SKM-1 (cell line): ENCODE data around the gene PAFAH1B2.
"Not testable (repeated sequence)": the region's sequence is repeated elsewhere in the genome, so short reads cannot be mapped to it uniquely, and the experiment has no call there.

ENCODE experiments used
- DNase-seq: peaks from one replicate; lab custom pipeline; 2025; ENCODE audit not compliant: unreplicated experiment; lab: John Stamatoyannopoulos, UW

PAFAH1B2 gene

DNA sequence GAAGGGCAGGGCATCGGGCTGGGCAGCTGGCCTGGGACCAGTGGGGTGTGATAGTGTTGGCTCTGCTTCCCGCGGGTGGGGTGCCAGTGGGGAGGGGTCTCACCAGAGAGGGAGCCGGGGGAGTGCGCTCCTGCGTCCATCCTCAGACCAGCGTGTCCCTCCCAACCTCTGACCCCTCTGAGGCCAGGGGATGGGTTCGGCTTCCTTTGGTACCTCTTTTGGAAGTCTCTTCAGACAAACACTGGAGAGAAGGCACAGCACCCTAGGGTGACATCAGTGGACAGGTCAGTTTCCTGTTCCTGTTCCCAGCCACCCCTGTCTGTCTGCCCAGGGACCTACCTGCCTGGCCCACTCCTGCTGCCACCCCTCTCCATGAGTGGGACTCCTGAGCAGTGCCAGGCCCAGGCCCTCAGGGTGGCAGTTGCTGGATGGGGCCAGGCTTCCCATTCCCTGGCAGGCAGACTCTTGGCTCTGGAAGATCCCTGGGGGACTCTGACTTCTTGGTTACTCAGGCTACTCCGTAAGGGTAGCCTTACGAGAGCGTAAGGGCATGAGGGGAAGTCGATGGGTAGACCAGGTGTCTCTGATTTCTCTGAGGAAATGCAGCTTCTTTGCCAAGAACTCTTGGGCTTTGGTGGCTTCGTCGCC, 57.7 kb downstream of the PAFAH1B2 start:
- DNase-seq: no peak

- no peak for DNase-seq
Measured at GRCh38 chr11:117202386-117203068, 58.4 kb downstream of the PAFAH1B2 start.

- no peak for DNase-seq
Measured at GRCh38 chr11:117203069-117203407, 59.0 kb downstream of the PAFAH1B2 start.

DNA sequence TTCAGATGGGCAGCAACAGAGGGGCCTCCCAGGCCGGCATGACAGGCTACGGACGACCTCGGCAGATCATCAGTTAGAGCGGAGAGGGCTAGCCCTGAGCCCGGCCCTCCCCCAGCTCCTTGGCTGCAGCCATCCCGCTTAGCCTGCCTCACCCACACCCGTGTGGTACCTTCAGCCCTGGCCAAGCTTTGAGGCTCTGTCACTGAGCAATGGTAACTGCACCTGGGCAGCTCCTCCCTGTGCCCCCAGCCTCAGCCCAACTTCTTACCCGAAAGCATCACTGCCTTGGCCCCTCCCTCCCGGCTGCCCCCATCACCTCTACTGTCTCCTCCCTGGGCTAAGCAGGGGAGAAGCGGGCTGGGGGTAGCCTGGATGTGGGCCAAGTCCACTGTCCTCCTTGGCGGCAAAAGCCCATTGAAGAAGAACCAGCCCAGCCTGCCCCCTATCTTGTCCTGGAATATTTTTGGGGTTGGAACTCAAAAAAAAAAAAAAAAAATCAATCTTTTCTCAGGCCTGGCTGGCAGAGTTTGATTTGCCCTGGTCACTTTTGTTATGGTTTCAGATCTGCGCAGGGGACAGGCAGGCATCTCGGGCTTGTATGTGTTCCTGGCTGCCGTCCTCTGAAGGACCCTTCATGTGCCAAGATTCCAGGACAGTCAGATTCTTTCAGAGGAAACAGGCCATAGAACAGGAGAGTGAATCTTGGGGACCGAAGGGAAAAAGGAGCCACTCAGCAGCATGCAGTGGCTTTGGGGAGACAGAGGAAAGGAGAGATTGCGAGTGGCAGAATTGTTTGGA, 60.4 kb downstream of the PAFAH1B2 start:
- DNase-seq: no peak

DNA sequence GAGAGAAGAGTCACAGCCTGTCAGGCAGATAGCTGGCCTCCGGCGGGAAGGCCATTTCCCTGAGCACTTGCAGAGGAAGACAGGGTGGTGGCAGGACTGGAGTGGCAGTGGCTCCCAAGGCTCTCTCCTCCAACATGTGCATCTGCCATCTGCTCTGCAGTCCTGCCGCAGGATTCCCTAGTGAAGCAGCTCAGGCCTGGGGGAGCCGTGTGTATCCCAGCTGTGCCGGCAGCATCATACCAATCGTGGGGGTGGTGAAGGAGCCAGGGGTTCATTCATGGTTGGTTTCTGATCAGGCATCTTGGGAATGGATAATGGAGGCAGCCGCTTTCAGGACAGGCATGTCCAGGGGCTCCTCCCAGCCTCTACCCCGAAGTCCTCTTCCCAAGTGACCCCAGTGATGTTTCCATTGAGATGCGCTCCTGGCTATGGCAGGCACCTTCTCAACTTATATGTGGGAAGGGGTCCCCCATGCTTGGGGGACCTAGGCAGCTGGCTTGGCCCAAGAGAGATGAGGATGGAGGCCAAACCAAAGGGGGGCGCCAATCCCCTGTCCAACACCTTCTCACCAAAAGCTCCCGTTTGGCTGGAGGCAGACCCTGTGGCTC, 61.2 kb downstream of the PAFAH1B2 start:
- no peak for DNase-seq

DNA sequence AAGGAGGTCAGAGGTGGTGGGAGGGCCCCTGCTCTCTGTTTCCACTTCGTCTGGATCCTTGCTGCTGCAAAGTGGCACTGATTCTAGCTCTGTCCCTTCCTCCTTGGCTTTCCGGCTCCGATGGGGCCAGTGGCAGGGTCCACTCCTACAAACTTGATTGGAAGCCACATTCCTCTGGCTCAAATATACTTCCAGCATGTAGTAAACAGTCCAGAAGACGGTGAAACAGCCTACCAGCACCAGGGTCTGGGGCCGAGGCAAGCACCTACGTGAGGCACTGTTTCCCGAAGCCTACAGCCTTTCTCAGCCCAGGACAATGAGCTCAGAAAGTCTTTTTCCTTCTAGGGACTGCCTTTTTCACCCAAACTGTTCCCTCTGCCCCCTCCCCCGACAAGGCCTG, 62.0 kb downstream of the PAFAH1B2 start:
- not testable (repeated sequence) for DNase-seq

- not testable (repeated sequence) for DNase-seq
Measured at GRCh38 chr11:117206859-117207258, 62.8 kb downstream of the PAFAH1B2 start.

DNA sequence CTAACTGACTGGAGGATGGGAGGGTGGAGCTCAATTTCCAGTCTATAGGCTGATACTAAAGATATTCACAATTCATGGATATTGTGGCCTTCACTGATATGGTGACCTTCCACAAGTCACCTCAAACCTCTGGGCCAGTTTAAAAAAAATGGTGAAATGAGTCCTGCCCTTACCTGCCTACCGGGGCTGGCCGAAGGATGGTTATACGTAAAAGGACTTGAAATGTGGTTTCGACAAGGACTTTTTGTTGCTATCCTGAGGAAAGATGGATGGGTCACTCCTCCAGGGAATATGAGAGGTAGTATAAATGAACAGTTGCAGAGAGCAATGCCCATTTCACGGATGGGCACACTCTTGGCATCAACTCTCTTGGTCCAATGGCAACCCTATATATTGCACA, 63.4 kb downstream of the PAFAH1B2 start:
- not testable (repeated sequence) for DNase-seq

GRCh38 chr11:117208710-117209109, 64.6 kb downstream of the PAFAH1B2 start:
- DNase-seq: not testable (repeated sequence)

DNA sequence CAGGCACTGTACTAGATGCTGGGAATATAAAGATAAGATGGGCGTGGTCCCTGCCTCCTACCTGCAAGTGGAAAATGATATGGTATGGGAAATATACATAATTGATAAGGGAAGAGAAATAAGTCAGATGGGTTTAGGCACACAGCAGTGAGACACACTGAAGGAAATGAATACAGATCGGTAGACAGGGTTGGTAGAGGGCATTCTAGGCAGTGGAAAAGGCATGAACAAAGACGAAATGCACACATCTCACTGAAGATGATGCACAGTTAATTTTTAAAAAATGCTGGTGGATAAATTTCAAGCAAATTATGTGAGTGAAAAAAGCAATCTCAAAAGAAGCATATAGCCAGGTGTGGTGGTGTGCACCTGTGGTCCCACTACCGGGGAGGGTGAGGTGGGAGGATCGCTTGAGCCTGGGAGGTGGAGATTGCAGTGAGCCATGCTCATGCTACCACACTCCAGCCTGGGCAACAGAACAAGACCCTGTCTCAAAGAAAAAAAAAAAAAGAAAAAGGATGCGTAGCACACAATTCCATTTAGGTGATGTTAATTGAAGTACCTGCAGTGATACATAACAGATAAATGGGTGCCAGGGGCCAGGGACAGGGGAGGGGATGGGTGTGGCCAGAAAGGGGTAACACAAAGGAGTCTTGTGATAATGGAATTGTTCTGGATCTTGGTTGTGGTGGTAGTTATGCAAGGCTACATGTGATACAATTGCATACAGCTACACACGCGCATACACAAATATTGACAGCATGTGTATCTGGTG, 65.5 kb downstream of the PAFAH1B2 start:
- not testable (repeated sequence) for DNase-seq

DNA sequence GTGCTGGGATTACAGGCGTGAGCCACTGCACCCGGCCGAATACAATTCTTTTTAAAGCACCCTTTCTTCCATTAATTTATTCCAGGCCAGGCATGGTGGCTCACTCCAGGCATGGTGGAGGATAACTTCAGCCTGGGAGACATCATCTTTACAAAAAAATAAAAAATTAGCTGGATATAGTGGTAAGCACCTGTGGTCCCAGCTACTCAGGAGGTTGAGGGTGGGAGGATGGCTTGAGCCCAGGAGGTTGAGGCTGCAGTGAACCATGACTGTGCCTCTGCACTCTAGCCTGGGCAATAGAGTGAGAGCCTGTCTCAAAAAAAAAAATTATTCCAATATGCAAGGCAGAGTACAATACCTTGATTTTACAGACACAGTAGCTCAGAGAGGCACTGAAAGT, 66.5 kb downstream of the PAFAH1B2 start:
- DNase-seq: no peak

DNA sequence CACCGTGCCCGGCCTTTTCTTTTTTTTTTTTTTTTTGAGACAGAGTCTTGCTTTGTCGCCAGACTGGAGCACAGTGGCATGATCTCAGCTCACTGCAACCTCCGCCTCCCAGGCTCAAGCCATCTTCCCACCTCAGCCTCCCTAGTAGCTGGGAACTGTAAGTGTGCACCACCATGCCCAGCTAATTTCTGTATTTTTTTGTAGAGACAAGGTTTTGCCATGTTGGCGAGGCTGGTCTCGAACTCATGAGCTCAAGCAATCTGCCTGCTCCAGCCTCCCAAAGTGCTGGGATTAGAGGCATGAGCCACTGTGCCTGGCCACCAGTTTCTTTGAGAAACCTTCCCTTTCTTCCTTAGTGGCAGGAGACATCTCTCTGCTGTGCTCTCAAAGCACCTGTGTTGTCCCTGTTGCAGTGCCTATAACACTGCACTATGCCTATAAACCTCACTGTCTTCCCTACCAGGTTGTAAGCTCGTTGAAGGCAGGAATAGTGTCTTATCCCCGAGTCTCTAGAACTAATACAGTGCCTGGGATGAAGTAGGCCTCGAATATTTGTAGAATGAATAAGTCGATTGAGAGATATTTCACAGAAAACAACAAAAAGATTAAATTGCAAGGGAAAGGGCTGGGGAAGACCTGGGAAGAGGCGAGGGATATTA, 68.7 kb downstream of the PAFAH1B2 start:
- DNase-seq: no peak

GRCh38 chr11:117214404-117215110, 70.5 kb downstream of the PAFAH1B2 start:
- no peak for DNase-seq

GRCh38 chr11:117217141-117218084, 73.3 kb downstream of the PAFAH1B2 start:
- no peak for DNase-seq

- no peak for DNase-seq
Measured at GRCh38 chr11:117218133-117218915, 74.2 kb downstream of the PAFAH1B2 start.

DNA sequence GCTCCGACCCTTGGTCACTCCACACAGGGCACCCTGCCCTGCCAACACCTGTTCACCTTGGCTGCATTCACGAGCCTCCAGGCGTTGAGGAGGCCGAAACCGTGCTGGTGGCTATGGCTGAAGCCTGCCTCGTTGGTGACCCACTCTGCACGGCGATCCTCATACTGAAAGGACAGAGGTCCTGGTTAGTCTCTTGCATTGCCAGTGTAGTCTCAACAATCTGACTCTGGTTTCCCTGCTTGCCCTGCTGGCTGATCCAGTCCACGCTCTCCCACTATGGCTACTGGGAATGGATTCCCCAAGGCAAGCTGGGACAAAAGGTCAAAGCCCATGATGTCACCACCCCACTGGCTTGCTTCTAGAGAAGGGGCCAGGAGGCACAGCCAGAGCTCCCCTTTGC, 74.9 kb downstream of the PAFAH1B2 start:
- DNase-seq: no peak

- no peak for DNase-seq
Measured at GRCh38 chr11:117219455-117219854, 75.4 kb downstream of the PAFAH1B2 start.

- no peak for DNase-seq
Measured at GRCh38 chr11:117219995-117220394, 75.9 kb downstream of the PAFAH1B2 start.
